Endometrial microvascular endothelial cells (primary cell): ENCODE measurements around the gene NIPAL4. TPM values are rescaled to one million over a fixed set of nuclear protein-coding genes. Genes with fewer than 3 reads are reported as not detected.
"Not testable (repeated sequence)": the region's sequence is repeated elsewhere in the genome, so short reads cannot be mapped to it uniquely, and the experiment has no call there.

ENCODE experiments used
- in situ Hi-C: cut with HindIII; loops from 2 replicates; pipeline ENCODE4 v1.10.0; 2017; ENCODE audit warnings: low sequenced_read_pairs, low pct_unique_long_range_greater_than_20kb; ENCODE audit errors: inconsistent ontology term
- total RNA-seq: library from RNA; depleted of rRNA; stranded (reverse); fragments of >200 nt; gene quantifications from one replicate; pipeline ENCODE4 v1.2.3, GENCODE V29; 2015; ENCODE audit errors: inconsistent ontology term

NIPAL4 gene
- total RNA-seq, 1 donor from 2014 or later, result not detected

DNA sequence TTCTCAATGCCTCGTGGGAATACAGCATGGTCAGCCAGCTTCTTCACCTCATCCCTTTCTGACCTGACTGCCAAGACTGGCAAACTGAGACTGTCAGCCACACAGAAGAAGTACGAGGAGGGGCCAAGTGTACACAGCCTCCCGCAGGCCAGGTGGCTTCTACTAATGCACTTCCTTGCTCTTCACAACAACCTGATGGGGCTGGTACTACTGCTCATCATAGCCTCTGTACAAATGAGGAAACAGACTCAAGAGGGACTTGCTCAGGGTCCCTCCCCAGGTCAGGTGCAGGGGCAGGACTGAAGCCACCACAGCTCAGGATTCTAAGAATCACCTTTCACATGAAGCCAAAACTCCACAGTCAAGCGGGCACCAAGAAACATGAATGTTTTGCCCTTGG is 21.3 kb downstream of the NIPAL4 start:
- in situ Hi-C loops, result no loop called here

DNA sequence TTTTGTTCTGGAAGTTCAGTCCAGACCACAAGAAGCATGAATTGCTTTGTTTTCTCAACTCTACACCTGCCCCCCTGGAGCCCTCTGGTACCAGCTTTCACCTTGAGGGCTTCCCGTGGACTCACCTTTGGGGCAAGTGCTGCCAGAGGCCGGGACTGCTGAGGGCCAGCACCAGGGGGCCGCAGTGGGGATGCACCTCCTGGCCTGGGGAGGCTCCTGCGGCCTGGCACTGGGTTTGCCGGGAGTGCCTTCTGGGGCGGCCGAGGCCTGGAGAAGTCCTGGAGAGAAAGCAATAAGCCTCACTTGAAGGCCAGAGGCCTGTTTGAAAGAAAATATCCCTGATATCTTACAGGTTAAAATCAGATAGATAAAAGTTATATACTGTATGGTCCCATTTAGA is 21.7 kb downstream of the NIPAL4 start:
- in situ Hi-C loops, result no loop called here

DNA sequence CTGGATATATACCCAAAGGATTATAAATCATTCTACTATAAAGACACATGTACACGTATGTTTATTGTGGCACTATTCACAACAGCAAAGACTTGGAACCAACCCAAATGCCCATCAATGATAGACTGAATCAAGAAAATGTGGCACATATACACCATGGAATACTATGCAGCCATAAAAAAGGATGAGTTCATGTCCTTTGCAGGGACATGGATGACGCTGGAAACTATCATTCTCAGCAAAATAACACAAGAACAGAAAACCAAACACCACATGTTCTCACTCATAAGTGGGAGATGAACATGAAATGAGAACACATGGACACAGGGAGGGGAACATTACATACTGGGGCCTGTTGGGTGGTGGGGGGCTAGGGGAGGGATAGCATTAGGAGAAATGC is 22.7 kb downstream of the NIPAL4 start:
- in situ Hi-C loops, result not testable (repeated sequence)

DNA sequence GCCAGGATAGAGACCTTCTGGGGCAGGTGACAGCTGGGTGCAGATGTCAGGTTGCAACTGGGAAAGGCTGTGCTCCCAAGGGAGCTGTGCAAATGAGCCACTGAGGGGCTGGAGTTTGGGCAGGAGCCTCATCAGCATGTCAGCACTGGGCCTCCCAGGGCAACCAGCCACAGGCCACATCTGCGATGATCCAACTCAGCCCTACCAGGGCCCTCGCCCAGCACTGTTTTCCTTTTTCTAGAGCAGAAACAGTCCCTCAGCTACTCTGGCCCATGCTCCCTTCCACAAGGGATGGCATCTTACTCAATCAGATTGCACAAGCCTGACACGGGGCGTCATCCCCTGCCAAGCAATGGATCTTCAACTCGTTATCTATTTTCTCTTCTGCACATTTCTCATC is 24.8 kb downstream of the NIPAL4 start:
- in situ Hi-C loops, result no loop called here

DNA sequence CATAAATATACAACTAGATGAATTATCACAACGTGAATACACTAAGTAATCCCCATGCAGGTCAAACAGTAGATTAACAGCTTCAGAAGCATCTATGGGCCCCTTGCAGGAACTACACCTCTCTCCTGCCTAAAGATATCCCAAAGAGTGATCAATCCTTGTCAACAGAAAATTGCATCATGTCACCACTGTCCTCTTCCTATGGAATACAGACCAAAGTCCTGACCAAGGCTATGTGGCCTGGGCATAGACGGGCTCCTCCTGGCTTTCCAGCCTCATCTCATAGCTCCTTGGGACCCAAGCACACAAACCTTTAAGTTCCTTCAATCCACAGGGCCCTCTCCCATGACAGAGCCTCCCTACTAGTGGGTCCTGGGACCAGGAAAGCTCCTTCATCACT is 25.3 kb downstream of the NIPAL4 start:
- in situ Hi-C loops, result no loop called here

DNA sequence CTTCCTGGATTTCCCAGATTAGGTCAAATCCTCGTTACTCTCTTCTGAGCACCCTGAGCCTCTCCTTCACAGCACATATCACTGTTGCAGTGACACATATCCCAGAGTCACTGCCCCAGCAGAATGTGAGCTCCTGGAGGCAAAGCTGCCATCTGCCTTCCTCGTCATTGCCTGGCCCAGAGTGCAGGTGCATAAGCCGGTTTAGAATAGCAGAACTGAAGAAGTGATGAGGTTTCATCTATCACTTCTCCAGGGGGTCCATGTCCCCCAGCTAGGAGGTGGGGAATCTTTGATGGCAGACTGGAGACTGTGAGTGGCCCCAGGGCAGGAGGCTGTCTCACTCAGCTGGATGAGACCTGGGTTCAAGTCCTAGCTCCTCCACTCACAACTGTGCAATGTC is 25.8 kb downstream of the NIPAL4 start:
- in situ Hi-C loops, result no loop called here

DNA sequence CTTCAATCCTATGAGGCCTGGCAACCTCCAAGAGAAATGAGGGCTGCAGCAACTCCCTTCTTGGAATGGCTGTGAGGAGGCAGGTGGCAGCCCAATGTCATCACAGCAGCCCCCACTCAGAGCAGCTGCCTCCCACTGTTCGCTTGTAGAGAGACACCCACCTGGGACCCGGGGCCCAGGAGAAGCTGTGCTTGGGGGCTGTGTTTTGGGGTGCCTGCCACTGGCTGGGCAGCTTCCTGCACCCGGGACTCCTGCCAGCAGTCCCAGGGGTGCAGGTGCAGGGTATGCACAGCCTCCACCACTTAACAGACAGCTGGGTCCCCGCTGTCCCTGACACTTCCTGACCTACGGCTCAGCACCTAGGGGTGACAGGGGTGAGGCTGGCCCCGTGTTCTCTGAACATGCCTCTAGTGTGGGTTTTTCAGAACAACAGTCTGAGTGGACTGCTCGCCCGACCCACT is 26.2 kb downstream of the NIPAL4 start:
- in situ Hi-C loops, result no loop called here

DNA sequence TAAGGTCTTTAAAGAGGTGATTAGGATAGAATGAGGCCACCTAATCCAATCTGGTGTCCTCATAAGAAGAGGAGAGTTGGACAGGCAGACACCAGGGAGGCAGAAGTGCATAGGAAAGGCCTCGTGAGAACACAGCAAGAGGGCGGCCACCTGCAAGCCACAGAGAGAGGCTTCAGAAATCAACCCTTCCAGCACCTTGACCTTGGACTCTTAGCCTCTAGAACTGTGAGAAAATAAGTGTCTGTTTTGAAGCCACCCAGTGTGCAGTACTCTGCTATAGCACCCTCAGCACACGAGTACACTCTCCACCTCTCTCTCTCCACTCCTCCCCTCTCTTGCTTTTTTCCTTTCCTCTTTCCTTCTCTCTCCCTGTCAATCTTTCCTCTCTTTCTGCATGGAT is 26.8 kb downstream of the NIPAL4 start:
- in situ Hi-C loops, result no loop called here

DNA sequence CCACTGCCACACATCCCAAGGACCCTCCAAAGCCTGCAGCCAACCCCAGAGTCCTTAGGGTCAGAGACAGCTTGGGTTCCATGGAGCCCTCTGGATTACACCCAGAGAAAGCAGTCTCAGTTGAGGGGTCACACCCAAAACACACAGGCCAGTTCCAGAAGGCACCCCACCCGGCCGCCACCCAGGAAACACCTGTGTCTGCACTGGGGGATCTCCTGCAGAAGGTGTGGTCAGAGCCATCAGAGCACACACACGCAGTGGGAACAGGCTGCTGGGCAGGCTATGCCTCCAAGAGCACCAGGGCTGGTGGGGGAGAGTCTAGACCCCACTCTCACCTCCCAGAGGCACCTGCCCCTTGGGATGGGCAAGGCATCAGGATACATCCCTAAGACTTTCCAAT is 27.3 kb downstream of the NIPAL4 start:
- in situ Hi-C loops, result no loop called here

DNA sequence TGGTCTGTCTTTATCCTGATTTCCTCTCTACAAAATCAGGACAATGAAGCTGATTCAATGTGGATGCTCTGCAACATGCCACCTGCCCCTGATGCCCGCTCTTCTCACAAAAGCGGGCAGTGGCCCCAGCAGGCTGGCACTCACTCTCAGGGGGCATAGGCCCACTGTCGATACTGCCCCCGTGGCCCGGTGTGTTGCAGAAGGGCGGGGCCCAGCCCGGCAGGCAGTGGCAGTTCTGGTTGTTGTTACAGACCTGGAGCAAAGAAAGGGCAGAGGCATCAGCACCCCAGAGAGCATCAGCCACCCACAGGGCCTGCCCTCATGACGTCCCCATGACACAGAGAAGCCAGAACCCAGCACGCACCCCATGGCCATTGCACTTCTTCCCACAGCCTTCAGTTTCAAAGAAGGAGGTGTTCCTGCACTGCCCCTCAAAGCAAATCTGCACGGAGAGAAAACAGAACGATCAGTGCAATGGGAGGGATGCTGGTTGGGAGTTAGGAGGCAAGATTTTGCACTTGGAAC is 31.5 kb downstream of the NIPAL4 start:
- in situ Hi-C loops, result no loop called here

DNA sequence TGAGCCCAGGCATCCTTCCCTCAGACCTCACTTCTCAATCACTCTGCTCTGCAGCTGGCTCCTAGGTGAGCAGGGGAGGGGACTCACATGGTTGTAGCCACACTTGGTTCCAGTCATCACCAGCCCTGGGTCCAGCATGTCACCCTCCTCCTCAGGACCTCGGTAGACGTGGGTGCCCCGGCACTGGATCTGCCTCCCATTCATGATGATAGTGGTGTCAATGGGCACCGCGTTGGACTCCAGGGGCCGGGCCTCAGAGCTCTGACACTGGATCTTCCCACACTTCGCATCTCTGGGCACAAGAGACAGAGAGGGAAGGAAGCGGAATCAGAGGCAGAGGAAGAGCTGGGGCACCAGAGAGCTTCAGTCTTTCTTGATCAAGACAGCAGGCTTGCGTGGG is 32.9 kb downstream of the NIPAL4 start:
- in situ Hi-C loops, result no loop called here

DNA sequence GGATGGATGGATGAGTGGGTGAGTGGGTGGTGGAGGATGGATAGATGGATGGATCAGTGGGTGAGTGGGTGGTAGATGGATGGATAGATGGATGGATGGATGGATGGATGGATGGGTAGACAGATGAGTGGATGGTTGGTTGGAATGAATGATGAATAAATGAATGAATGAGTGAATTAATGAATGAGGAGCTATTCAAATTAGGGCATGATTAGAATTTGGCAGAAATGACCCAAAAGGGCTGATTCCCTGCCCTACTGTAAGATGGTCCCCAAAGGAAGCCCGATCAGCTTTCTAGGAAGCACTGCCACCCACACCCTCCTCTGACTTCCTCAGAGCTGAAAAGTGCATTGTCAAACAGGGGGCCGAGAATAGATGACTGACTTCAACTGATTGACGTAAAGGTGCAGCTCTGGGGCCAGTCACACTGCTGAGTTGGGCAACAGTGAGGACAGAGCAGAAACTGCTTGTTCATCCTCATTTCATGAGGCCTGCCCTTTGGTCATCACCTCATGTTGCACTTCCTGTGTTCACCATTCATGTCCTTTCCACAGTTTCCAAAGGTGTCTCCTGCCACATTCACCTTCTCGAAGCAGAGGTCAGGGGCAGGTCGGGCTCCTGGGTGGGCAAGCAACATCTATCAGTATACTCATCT is 34.3 kb downstream of the NIPAL4 start:
- in situ Hi-C loops, result no loop called here

DNA sequence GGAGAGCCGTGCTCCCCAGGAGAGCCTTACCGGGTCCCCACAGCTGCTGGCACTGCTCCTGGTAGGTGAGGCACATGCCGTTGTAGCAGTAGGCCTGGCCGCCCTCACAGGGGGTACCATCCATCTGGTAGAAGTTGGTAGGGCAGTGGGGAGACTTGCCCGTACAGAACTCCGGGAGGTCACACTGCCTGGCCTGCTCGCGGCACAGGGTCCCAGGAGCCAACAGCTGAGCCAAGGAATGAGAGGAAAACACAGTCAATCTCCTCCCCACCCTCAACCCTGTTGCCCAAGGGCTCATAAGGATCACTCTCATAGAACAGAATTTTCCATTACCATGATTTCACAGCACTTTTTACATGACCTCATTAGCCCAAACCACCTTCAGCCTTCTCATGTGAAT is 36.9 kb downstream of the NIPAL4 start:
- in situ Hi-C loops, result no loop called here

DNA sequence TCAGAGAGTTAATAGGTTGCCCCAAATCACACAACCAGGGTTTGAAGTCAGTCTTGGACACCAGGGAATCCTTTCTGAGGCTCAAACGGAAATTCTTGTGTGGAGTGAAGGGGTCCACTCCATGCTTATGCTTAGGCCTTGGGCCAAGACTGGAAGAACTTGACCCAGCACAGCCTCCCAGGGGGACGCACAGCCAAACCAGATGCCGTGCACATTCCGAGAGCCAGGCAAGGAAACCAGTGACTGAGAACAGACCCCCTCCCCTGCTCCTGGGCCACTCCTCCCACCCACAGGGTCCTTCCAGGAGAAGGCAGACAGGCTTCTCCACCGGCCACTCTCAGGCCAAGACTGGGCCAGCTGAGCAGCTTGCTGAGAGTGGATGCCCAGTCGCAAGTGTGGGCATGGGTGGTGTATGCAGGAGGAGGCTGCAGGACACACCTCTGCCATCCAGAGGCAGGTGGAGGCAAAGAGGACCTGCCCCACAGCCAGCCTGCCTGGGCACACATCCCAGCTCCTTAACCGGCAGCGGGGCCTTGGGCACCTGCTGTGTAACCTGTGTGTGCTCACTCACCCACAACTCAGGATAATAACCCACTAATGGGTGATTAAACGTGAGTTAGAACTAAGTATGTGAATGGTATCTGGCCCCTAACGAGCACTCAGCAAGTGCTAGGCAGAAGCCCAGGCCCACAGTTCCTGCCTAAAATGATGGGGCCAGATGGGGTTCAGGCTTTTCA is 38.0 kb downstream of the NIPAL4 start:
- in situ Hi-C loops, result no loop called here

DNA sequence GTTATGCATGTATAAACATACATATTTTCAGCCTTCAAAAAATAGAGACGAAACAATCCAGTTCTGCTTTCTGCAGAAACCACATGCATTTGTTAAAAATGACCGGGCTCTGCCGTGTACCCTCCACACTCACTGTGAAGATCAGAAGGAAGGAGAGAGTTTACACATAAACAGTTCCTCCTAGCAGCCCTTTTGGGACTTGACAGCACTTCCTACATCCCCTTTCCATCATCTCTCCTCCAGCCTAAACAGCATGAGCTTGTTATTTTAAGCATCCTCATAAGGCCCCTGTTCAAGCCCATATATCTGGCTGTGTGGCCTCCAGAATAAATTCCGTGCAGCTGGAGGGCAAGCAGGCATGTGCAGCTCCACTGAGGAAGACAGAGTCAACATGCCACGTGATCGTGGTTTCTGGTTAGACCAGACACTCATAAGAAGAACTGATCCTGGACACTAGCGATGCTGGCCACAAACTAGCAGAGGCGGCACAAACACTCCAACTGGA is 42.2 kb downstream of the NIPAL4 start:
- in situ Hi-C loops, result no loop called here

DNA sequence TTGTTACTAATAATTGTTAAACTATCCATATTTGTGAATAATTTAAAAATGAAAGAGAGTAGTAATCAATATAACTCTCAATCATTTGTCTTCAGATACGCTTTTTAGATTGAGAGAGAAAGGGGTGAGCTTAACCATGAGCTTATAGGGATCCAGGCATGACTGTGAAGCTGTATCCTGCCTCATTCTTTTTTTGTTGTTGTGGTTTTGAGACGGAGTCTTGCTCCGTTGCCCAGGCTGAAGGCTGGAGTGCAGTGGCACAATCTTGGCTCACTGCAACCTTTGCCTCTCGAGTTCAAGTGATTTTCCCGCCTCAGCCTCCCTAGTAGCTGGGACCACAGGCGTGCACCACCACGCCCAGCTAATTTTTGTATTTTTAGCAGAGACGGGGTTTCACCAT is 44.0 kb downstream of the NIPAL4 start:
- in situ Hi-C loops, result no loop called here

DNA sequence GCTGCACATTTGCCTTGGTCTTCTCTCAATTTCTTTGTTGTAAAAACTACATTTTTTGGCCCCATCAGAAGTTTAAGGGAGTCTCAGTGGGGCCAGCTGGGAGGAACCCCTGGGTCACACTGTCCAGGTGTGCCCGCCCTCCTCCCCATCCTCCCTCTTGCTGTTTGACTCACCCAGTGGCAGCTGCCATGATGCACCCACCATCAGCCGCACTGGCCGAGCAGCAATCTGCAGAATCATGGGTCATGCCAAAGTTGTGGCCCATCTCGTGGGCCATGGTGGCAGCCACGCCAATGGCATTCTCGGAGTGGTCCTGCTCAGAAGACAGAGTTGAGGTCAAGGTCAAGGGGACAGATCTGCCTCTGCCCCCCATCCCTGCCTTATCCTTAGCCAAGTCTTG is 45.5 kb downstream of the NIPAL4 start:
- in situ Hi-C loops, result no loop called here

DNA sequence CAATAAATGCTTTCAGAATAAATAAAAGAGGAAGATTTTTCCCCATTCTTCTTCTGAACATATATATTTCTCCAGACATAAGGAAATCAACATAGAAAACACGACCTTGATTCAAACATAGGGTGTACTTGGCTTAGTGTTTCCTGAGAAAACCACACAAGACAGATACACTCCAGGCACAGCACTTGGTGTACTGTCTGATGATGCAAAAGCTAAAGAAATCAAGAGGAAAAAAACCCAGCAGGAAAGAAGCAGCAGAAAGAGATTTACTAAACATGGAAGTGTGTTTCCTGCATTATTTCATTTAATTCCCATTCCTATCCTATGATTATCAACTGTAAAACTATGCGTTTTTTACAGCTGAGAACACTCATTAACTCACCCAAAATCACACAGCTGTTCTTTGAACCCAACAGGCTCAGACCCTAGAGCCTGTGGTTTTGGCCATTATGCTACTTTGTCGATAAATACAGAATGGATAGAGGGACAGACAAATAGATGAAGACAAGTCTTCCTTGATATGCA is 46.1 kb downstream of the NIPAL4 start:
- in situ Hi-C loops, result no loop called here

DNA sequence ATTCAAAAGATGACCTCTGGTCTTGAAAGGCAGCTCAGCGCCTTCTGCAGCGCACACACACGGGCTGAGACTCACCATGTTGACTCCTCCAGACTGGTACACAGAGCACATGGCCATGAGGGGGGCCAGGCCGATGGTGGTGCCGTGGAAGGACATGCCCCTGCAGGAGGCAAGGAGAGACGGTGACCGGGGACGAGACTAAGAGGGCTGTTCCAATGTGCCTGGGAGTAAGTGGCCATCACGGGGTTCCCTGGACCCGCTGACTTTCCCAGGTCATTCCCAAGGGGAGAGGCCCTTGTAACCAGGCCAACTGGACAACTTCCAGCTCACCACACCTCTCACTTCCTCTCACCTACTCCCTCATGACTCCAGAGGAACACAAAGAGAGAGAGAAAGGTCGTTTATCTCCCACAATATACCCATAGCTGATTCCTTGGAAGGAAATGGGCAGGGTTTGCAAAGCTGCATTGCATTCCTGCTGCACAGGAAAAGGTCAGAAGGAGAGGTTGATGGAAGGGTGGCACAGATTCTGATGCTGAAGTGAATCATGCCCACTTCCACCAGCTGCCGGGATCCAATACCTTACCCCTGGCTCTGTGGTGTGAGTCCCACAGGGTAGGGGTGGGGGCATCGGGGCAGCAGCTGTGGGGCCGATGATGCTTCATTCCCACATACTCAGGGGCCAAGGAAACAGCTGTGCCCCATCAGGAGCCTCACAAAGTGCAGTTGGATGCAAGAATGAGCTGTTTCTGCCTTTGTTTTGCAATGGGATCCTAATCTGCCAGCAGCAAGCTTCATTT is 47.2 kb downstream of the NIPAL4 start:
- in situ Hi-C loops, result no loop called here
